HG03354 (cell line): ENCODE results near the gene RBM12.

Experiments
- ATAC-seq: cut with Tn5 transposase; IDR thresholded peaks from one replicate; pipeline ENCODE4 v1.9.1; 2021; ENCODE audit warnings: mild to moderate bottlenecking; ENCODE audit not compliant: unreplicated experiment, poor library complexity, severe bottlenecking

RBM12 gene

GRCh38 chr20:35601990-35602389 lies 62.7 kb downstream of the RBM12 start:
- ATAC-seq, result no peak

DNA sequence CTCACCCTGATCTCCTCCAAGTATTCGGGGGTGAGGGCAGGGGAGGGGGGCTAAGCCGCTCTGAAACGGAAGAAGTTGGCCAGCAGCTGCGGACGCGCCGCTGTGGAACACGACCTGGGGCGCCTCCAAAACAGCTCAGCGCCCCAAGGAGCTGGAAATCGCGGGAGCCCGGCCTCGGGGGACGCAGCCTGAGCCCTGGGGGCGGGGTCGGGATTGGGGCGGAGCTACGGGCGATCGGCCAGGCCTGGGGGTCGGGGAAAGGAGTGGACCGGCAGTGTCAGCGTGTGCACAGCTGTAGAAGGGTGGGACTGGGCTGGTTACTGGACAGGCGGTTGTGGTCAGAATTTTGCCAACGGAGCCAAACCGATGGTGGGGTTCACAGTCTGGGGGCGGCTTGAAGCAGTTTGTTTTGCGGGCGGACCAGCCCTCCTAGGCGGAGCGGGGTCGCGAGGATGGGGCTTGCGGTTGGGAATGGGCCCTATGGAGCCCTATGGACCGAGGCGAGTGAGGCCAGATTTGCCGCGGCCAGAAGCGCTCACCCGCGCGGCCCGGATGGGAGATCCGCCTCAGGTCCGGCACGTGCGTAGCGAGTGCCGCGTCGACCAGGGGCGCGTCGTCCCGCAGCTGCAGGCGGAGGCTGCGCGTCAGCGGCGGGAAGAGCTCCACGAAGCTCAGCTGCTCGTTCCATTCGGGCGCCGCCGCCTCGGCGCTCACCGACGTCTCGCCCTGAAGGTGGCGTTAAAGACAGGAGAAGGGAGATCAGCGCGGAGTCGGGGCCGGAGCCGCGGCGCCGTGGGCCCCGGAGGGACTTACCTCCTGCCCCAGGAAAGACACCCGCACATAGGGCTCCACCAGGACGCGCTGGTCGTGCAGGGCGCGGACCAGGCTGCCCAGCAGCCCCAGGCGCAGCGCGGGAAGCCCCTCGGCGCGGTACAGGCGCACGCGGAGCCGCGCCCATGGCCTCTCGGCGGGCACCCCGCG lies 63.4 kb downstream of the RBM12 start:
- ATAC-seq, result no peak

DNA sequence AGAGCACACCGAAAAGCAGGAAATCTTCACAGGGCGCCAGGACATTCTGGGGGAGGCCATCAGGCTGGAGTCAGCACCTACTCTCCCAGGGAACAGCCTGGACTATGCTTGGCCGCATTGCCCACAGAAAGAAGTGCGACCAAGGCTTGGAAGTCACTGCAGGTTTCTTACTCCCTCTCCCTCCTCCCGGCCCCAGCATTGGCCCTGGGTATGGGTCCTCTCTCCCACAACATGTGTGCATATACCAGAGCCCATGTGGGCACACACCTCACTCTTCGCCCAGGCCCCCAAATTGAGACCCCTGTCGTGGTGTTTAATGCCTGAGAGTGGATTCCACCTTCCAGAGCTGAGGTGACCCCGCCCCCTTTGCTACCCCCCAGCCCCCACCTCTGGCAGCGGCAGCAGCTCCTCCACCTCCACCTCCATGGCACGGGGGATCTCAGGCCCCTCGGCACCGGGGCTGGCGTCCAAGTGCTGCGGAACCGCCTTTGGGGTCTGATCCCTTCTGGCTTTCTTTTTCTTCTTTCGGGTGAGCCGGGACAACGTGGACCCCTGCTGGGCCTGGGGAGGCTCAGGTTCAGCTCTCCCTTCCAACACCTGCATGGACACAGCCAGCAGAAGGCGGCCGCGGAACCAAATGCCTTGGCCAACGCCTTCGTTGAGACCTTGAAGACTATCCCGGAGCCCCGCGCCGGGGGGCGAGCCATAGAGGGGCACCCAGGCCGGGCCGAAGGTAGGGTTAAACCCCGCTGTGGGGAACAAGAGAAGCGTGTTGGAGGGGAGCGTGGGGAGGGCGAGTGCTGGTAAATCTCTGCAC lies 64.3 kb downstream of the RBM12 start:
- no peak for ATAC-seq

- no peak for ATAC-seq
Observed at GRCh38 chr20:35599776-35600120, 65.0 kb downstream of the RBM12 start.
